Sciatic nerve (tissue), 2 donors: ENCODE measurements around the gene NDUFB4. TPM values are rescaled to one million over a fixed set of nuclear protein-coding genes. Genes with fewer than 3 reads are reported as not detected.
A peak's percentile ranks its signal among the peaks of the same experiment; 100 is the strongest.
"Not testable (repeated sequence)": the region's sequence is repeated elsewhere in the genome, so short reads cannot be mapped to it uniquely, and the experiment has no call there.

Source experiments
- ATAC-seq: fragments of 200-7000 bp; cut with Tn5 transposase; one replicate; pipeline ENCODE4 v1.9.1; 2020; ENCODE audit warnings: mild to moderate bottlenecking, moderate library complexity
- DNase-seq: peaks from one replicate; pipeline ENCODE4 v3.0.0-alpha.2; 2020; ENCODE audit warnings: low spot score
- intact Hi-C: fragments of 100-400 bp; cut with DNase I; formaldehyde crosslinking; loops from one replicate; pipeline ENCODE4 v1.14.2; 2022
- total RNA-seq: library from RNA; stranded (reverse); fragmentation: NEBNext Ultra II Directional; extraction: Animal tissue kit (Norgen Biotek cat#: 25700); gene quantifications from one replicate; pipeline ENCODE4 v1.2.1, GENCODE V29; 2021
- donor health status: DM: no; HTN: no; CAD: no.
- donor health status: DM: no; HTN: no; CAD: no.

Gene NDUFB4
- total RNA-seq, 1 donor from 2014 or later = 84.7 TPM

DNA sequence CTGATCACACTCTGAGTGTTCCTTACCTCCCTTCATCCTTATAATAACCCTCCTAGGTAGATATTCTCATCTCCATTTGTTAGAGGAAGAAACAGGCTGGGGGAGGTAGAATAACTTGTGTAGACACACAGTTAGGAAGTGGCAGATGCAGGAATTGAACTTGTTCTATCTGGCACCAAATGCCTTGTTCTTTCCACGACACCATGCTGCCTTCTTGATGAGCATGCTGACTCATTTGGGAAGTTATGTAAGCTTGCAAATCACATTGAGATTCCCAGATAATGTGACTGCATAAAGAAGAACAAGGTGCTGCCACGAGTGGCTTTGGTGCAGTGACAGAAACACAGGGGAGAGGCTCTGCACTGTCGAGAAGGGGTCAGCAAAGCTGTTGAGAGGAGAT lies 27.5 kb upstream of the NDUFB4 start:
- DNase-seq (no peak), ATAC-seq (no peak)
- intact Hi-C loops = no loop called here

DNA sequence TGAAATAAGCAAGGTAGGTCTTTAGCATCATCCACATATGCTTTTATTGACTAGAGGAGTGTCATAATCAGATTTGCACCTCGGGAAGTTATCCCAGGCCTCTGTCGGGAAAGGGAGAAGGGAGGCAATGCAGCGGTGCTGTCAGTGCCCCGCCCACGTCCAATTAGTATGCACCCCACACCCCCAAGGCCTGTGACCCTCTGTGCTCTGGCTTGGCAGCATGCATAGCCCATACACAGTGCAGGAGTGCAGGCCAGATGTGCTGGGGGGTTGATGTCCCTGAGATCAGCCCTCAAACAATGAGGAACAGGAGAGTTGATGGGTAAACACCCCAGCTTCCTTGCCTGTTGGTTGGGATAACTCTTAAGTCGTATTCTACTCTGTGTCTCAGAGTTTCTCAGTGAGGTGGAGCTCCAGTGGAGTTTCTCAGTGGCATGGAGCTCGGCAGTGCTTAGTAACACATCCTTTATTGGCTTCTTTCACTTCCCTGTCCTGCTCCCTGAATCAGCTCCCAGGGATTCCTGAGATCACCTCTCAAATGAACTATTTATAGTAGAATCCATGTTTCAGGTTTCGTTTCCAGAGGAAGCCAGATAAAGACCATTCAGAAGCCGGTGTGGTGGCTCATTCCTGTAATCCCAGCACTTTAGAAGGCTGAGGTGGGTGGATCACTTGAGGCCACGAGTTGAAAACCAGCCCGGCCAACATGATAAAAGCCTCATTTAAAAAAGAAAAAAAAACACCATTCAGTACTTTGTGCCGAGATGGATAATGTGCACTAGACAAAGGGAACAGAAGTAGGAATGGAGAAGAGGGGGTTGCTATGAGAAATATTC lies 26.7 kb upstream of the NDUFB4 start:
- DNase-seq = no peak
- intact Hi-C loops = no loop called here
- no peak for ATAC-seq

DNA sequence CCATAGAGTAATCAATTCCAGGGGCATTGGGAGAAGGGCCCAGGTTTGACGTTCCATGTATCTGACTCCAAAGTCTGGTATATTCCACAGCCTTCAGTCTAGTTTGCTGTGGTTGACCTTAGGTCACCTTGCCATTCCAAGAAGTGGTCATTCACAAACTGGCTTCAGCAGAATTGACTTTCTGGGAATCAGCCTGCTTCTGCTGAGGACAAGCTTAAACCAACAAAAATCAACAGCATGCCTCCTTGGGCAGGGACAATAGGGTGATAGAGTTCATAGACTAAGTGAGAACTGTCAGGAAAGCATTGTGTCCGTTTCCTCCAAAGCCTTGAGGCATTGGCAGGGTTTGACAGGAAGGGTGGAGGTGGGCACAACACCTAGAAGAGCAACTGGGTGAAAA lies 24.1 kb upstream of the NDUFB4 start:
- DNase-seq = no peak
- intact Hi-C loops = no loop called here
- ATAC-seq = no peak

DNA sequence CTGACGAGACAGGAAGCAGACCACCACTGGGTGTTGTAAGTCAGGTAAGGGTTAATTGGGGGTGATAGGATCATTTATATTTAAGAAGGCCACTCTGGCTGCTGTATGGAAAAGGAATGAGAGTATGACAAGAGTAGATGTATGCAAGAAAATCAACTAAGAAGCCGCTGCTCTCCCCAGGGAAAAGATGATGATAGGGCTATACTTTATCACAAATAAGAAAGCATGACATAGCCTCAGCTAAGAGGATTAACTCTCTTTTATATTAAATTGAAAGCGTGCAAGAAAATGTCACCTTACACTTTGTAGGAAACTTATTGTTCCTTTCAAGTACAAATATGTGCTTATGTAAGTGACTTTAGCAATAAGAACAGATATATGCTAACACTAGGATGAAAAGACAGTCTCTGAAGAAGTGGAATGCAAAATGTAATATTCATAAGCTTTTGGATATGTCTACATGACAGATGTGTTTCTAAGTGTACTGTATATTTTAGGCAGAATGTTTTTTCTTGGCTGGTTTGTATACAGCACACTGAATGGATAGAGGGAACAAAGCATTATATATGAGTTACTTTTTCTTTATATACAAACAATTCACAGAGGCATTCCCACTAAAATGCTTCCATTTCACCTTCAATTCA lies 8.7 kb upstream of the NDUFB4 start:
- intact Hi-C loops = no loop called here
- DNase-seq (no peak), ATAC-seq (no peak)

DNA sequence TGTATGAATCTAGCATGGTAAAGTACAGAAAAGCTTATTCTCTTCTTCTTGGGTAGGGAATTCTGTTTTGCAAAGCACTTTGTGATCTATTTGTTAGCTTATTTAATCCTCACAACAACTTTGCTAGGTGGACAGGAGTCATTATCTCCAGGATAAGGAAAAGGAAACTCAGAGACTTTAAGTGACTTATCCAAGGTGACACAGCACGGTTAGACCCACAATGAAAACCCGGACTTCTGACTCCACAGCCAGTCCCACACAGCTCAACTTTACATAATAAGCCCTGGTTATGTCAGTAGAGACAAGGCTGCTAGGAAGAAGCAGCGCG lies 384 bp upstream of the NDUFB4 start:
- DNase-seq (no peak), ATAC-seq (no peak)
- intact Hi-C loops = no loop called here

DNA sequence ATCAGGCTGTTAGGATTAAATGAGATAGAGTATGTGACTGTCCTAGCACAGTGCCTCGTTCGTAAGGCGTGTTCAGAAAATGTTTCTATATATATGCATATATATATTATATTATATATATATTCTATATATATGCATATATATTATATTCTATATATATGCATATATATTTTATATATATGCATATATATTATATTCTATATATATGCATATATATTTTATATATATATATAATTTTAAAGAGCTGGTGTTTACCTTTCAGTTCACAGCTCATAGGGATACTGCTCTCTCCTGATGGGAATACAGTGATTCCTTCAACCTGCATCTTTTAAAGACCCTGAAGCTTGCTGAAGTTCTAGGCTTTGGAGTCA lies 702 bp downstream of the NDUFB4 start:
- ATAC-seq (no peak), DNase-seq (no peak)
- intact Hi-C loops = no loop called here

DNA sequence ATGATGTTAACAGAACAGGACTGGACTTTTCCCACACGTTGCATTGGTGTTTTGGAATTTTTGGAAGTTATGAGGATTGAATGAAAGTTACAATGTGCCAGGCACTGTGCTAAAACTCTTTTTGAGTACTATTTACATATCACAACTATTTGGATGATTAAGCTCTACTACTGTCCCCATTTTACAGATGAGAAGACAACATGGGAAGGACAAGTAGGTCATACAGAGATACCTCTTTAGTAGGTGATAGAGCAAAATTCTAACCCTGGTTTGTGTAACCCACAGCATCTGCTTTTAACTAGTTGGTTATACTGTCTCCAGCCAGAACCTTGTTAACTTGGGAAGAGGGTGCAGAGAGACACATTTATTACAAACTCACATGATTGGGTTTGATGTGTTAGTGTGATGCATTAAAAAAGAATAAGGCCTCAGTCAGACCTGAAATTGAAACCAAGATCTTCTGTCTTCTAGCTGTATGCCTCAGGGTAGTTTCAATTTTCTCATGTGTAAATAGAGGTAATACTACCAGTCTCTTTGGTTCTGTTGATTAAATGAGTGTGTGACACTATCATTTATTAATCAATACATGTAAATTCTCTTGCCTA lies 1.4 kb downstream of the NDUFB4 start:
- ATAC-seq (no peak), DNase-seq (no peak)
- intact Hi-C loops = no loop called here

DNA sequence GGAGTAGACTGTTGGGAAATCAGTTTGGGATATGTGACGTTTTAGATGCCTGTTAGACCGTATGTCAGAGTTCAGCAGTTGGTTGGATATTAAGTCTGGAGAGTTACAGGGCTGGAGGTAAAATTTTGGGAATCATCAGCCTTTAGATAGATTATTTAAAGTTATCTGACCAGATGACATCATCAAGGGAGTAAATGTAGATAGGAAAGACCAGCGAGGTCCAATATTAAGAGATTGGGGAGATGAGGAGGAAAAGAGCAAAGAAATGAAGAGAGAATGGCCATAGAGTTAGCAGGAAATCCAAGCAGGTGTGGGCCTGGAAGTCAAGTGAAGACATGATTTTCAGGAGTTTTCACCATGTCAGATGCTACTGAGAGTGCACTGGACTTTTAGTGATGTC lies 3.1 kb downstream of the NDUFB4 start:
- ATAC-seq (no peak), DNase-seq (no peak)
- intact Hi-C loops = no loop called here

DNA sequence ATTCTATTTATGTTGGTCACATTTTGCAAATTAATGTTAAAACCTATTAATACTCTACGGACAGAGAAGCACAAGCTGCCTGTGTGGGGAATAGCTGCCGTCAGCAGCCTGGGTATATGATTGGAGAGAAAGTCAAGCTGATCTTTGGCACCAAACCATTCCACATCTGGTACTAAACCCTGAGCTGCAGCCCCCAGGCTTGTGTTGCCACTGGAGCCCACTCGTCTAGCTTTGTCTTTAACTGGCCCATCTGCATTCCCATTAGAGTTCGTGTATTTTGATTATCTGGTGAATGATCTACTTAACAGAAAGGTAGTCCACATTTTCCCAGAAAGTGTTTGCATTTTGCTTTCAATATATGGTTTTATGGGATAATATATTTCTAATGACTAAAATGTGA lies 5.4 kb downstream of the NDUFB4 start:
- intact Hi-C loops = no loop called here
- no peak for ATAC-seq

DNA sequence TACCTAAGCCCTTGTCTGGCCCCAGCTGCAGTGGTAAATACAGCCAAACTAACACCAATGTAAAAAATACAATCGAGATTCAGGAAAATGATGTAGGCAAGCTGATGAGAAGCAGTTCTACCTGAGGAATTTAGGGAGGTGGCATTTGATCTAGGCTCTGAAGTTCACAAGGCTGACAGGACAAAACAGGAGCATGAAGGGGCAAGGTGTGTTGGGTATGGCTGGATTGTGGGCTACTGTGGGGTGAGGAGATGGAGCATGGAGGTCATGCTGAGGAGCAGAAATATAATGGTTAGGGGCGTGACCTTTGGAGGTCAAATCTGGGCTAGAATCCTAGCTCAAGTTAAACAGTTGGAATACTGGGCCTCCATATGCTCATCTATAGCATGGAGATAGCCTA lies 6.5 kb downstream of the NDUFB4 start:
- ATAC-seq (no peak), DNase-seq (no peak)
- intact Hi-C loops = no loop called here

More for the DNA sequence above, 5.4 kb downstream of the NDUFB4 start:
- DNase-seq = no peak

DNA sequence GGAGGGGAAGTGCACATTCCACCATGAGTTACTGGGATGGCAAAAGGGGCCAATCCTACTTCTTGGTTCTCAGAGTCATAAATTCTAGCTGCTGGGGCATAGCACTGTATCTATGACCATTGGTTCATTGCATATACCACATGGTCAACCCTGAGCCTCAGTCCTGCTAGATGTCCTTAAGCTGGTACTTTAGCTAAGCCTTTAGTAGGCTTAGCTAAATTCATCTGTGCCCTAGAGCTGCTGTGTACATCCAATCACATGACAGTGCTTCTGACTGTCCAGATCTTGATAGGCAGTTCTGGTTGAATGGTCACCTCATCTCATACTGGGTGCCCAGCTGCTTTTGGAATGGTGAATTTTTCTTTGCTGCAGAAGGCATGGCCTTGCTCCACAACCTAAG lies 8.2 kb downstream of the NDUFB4 start:
- ATAC-seq = no peak
- intact Hi-C loops = no loop called here
- DNase-seq = no peak

DNA sequence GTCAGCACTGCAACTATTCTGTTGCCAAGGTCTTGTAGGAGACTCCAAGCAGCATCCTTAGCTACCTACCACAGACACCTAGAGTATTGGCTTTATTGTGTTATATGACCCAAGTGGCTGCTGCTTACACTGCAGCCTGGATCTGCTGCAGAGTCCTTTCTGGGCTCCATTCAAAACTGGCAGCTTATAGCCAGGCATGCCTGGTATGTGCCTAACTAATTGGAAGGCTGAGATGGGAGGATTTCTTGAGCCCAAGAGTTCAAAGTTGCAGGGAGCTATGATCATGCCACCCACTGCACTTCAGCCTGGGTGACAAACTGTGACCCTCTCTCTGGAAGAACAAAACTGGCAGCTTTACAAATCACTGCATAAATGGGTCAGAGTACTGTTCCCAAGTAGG lies 8.6 kb downstream of the NDUFB4 start:
- no peak for DNase-seq
- ATAC-seq = no peak
- intact Hi-C loops = no loop called here

DNA sequence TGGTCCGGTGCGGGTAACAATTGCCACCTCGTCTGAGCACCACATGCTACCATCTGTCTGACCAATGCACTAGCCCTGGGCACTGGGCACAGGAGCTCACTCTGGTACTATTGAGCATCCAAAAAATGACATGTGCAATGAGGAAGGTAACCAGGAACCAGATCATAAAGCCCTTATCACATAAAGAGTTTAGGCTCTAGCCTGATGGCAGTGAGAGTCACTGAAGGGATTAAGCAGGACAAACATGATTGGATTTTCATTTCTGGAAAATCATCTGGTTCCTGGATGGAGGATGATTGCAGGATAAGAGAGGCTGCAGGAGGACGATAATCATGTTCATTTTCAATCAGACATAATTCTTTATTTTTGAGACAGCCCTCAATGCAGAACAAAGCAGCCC lies 12.4 kb downstream of the NDUFB4 start:
- DNase-seq (no peak), ATAC-seq (no peak)
- intact Hi-C loops = no loop called here

DNA sequence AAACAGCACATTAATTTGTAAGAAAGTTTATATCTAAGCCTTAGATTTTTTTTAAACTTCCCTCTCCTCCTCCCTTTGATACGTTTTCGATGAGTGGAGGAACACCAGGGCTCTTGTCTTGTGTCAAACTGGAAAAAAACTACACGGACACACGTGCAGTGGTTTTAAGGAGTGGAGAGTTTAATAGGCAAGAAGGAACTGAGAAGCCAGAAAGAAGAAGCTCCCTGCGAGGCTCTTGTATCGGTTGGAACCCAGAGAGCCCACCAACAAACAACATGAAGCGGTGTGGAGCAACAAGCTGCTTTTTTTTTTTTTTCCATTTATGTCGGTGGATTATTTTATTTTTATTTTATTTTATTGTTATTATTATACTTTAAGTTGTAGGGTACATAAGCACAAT lies 18.6 kb downstream of the NDUFB4 start:
- intact Hi-C loops = no loop called here
- no peak for DNase-seq
- ATAC-seq = no peak

DNA sequence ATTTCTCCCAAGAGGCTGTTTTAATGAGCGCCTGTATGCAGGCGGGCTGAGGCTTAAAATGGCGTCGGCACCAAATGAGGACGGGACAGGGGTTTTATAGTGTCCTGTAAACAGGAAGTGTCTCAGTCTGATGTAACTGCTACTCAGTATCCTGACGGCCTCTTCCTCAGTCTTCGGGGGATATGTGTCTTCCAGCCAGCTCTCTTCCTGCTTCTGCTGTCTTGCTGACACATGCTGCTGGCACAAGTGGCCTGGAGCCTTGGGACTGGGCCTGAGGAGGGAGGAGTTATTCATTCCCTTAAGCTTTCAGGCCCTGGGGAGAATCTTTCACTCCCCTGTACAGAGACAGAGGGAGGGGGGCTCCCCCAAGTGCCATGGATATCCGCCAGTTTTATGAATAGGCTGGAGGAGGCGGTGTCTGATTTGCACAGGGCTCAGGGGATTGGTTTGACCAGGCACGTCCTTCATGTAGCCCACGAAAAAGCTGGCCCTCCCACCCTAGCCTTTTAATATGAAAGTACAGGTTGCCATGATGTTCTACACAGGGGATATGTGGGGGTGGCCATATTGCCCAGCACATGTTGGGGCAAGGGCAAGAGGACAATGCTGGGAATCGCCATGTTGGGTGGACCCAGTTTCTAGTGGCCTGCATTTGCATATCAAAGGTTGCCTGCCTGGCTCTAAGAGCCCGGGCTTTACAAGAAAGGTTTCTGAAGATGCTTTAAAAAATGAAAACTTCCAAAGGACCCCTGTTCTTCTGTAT lies 19.9 kb downstream of the NDUFB4 start:
- intact Hi-C loops = no loop called here
- peak; percentile 59 for ATAC-seq
- no peak for DNase-seq

DNA sequence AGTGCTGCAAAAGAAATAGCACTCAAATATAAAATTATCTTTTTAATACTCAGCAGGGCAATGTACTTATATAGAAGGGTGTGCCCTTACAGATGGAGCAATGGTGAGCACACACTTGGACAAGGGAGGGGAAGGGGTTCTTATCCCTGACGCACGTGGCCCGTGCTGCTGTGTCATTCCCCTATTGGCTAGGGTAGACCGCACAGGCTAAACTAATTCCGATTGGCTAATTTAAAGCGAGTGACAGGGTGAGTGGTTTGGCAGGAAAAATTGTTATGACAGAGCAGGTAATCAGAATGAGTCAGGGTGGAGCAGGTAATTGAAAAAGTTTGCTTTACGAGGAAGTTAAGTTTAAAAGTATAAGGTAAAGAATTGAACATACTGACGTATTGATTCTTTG lies 20.6 kb downstream of the NDUFB4 start:
- ATAC-seq, DNase-seq, intact Hi-C loops: not testable (repeated sequence)

DNA sequence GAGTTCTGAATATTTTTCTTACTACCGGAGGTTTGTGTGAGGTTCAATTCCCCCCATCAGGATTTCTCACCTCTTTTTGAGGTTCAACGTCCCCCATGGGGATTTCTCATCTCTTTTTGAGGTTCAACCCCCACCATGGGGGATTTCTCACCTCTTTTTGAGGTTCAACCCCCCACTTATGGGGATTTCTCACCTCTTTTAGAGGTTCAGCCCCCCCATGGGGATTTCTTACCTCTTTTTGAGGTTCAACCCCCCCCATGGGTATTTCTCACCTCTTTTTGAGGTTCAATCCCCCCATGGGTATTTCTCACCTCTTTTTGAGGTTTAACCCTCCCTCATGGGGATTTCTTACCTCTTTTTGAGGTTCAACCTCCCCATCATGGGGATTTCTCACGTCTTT lies 26.3 kb downstream of the NDUFB4 start:
- no peak for DNase-seq
- no peak for ATAC-seq
- intact Hi-C loops = no loop called here

DNA sequence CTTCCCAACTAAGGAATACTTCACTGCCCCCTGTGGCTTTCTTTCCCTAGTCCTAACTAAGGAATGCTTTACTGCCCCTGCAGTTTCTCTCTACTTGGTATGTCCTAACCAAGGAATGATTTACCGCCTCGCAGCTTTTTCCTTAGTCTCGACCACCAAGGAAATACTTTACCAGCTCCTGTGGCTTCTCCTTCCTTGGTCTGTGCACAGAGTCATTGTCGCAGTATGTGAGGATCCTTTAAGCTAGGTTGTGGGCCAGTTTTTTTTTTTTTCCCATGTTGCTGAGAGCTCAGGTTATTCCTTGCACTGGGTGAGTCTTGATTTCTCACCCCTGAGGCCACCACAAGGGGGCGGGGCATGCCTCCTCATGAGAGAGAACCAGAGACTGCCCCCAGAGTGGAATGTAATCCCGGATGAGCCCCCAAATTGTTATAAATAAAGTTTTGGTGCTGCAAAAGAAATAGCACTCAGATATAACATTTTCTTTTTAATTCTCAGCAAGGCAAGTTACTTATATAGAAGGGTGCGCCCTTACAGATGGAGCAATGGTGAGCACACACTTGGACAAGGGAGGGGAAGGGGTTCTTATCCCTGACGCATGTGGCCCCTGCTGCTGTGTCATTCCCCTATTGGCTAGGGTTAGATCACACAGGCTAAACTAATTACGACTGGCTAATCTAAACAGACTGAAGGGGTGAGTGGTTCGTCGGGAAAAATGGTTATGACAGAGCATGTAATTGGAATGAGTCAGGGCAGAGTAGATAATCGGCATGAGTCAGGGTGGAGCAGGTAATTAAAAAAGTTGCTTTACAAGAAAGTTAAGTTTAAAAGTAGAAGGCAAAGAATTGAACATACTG lies 27.0 kb downstream of the NDUFB4 start:
- ATAC-seq (no peak), DNase-seq (no peak)
- intact Hi-C loops = no loop called here

DNA sequence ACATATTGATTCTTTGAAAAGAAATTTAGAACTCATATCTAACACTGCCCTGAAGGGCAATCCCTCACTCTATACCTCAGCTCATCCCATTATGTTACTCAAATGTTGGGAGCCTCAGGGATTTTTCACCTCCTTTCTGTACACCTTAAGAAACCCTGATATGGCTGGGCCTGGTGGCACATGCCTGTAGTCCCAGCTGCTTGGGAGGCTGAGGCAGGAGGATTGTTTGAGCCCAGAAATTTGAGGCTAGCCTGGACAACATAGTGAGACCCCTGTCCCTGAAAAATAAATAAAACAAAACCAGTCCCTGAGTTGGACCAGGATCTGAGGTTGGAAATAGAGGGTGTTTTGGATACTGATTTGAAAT lies 27.6 kb downstream of the NDUFB4 start:
- DNase-seq (no peak), ATAC-seq (no peak)
- intact Hi-C loops = no loop called here
